KMS-11 (cell line): ENCODE measurements around the gene RNASEH2A.
A peak's percentile ranks its signal among the peaks of the same experiment; 100 is the strongest.

Source experiments
- H2AFZ ChIP-seq: fragments of 200-600 bp; sonication (generic); 2 replicates; pipeline ENCODE4 v1.6.1; 2016; ENCODE audit warnings: antibody characterized with exemption, mixed run types, low read depth
- H3K27ac ChIP-seq: fragments of 200-600 bp; sonication (generic); 2 replicates; pipeline ENCODE4 v1.6.1; 2016; ENCODE audit warnings: mild to moderate bottlenecking, mixed run types
- H3K27me3 ChIP-seq: fragments of 200-600 bp; sonication (generic); 2 replicates; pipeline ENCODE4 v1.6.1; 2017; ENCODE audit warnings: mild to moderate bottlenecking, low read depth, mixed run types, moderate library complexity; ENCODE audit not compliant: insufficient read depth
- H3K36me3 ChIP-seq: fragments of 200-600 bp; sonication (generic); 2 replicates; pipeline ENCODE4 v1.6.1; 2017; ENCODE audit warnings: mild to moderate bottlenecking, mixed run types; ENCODE audit not compliant: insufficient read depth
- H3K4me1 ChIP-seq: fragments of 200-600 bp; sonication (generic); 2 replicates; pipeline ENCODE4 v1.6.1; 2016; ENCODE audit warnings: mild to moderate bottlenecking, low read depth, mixed run types; ENCODE audit not compliant: poor library complexity, severe bottlenecking
- H3K4me2 ChIP-seq: fragments of 200-600 bp; sonication (generic); 2 replicates; pipeline ENCODE4 v1.7.0; 2016; ENCODE audit warnings: mild to moderate bottlenecking, mixed run types
- H3K4me3 ChIP-seq: fragments of 200-600 bp; sonication (generic); IDR thresholded peaks from 2 replicates; pipeline ENCODE4 v1.6.1; 2017; ENCODE audit warnings: low read depth, low read length, mixed read lengths; ENCODE audit not compliant: insufficient read depth
- H3K79me2 ChIP-seq: fragments of 200-600 bp; sonication (generic); 2 replicates; pipeline ENCODE4 v1.6.1; 2016; ENCODE audit warnings: low read depth, mixed run types; ENCODE audit not compliant: insufficient read depth
- H3K9ac ChIP-seq: fragments of 200-600 bp; sonication (generic); 2 replicates; pipeline ENCODE4 v1.6.1; 2016; ENCODE audit warnings: mild to moderate bottlenecking, mixed run types
- H4K20me1 ChIP-seq: fragments of 200-600 bp; sonication (generic); 2 replicates; pipeline ENCODE4 v1.6.1; 2016; ENCODE audit warnings: mild to moderate bottlenecking, mixed run types; ENCODE audit not compliant: insufficient read depth
- CTCF ChIP-seq: fragments of 200-600 bp; sonication (generic); conservative IDR thresholded peaks from 2 replicates; pipeline ENCODE4 v1.6.1; 2017; ENCODE audit warnings: low read depth, mild to moderate bottlenecking, antibody characterized with exemption, low read length, moderate library complexity, mixed read lengths

RNASEH2A gene

GRCh38 chr19:12847159-12848139, 41.1 kb downstream of the RNASEH2A start:
- Histone ChIP-seq H3K27ac (no peak overlapping the region), H3K27me3 (no peaks in the 10 kb centered on the region), H3K4me3 (no peak overlapping the region), H3K36me3 (no peaks in the 10 kb centered on the region), H3K4me2 (peak overlapping the region; percentile 78), H2AFZ (peak overlapping the region; percentile 63), H4K20me1 (no peaks in the 10 kb centered on the region), H3K4me1 (peaks cover 3% of the 10 kb centered on the region), H3K9ac (no peak overlapping the region; the same call in 1 of the 2 replicates), H3K79me2 (no peaks in the 10 kb centered on the region)
- peak; percentile 90 for TF ChIP-seq CTCF

GRCh38 chr19:12856653-12857052, 50.3 kb downstream of the RNASEH2A start:
- H3K4me2 ChIP-seq = no peak overlapping the region
- no peaks in the 10 kb centered on the region for H3K79me2 ChIP-seq
- H3K27ac ChIP-seq = no peak overlapping the region
- H4K20me1 ChIP-seq = no peaks in the 10 kb centered on the region
- no peak overlapping the region for H2AFZ ChIP-seq
- no peak for TF ChIP-seq CTCF
- H3K27me3 ChIP-seq = no peaks in the 10 kb centered on the region
- no peak overlapping the region for H3K4me3 ChIP-seq
- no peaks in the 10 kb centered on the region for H3K4me1 ChIP-seq
- H3K9ac ChIP-seq = no peak overlapping the region
- H3K36me3 ChIP-seq = no peaks in the 10 kb centered on the region

GRCh38 chr19:12858041-12858928, 51.9 kb downstream of the RNASEH2A start:
- no peaks in the 10 kb centered on the region for H4K20me1 ChIP-seq
- H3K27ac ChIP-seq = no peak overlapping the region
- H3K27me3 ChIP-seq = no peaks in the 10 kb centered on the region
- no peaks in the 10 kb centered on the region for H3K36me3 ChIP-seq
- no peak overlapping the region for H2AFZ ChIP-seq
- no peak for TF ChIP-seq CTCF
- no peak overlapping the region for H3K4me3 ChIP-seq
- no peaks in the 10 kb centered on the region for H3K79me2 ChIP-seq
- H3K9ac ChIP-seq = no peak overlapping the region
- no peak overlapping the region for H3K4me2 ChIP-seq
- no peaks in the 10 kb centered on the region for H3K4me1 ChIP-seq

- Histone ChIP-seq H3K79me2 (no peaks in the 10 kb centered on the region), H3K4me3 (no peak overlapping the region), H3K36me3 (no peaks in the 10 kb centered on the region), H4K20me1 (no peaks in the 10 kb centered on the region), H3K9ac (no peak overlapping the region), H2AFZ (no peak overlapping the region), H3K27me3 (no peaks in the 10 kb centered on the region; the same call in 1 of the 2 replicates), H3K4me2 (no peak overlapping the region), H3K27ac (no peak overlapping the region), H3K4me1 (no peaks in the 10 kb centered on the region)
- TF ChIP-seq CTCF = no peak
Observed at GRCh38 chr19:12859546-12859945, 53.2 kb downstream of the RNASEH2A start.
